Measurements from ENCODE around the gene IL24. TPM values are rescaled to one million over a fixed set of nuclear protein-coding genes. Genes with fewer than 3 reads are reported as not detected.

Gene IL24
- total RNA-seq, 4 donors from 2014 or later: not detected

GRCh38 chr1:206932177-206932576 lies 34.9 kb downstream of the IL24 start:
- no peaks in the 10 kb centered on the region for H3K9me3 ChIP-seq
- H3K27me3 ChIP-seq: no peaks in the 10 kb centered on the region
- 54 to 69% methylated on average over 8 of the region's 8 CpGs for WGBS, 2 donors
- DNase-seq (ENCODE audit: low spot score in 2 of 2): no peak
- H3K36me3 ChIP-seq: no peaks in the 10 kb centered on the region
- H3K4me3 ChIP-seq: no peak overlapping the region
- TF ChIP-seq EP300 (IDR thresholded peaks at IDR 0.05) (no peak), POLR2A (IDR thresholded peaks at IDR 0.05) (no peak), CTCF (IDR thresholded peaks at IDR 0.05) (no peak)
- H3K4me1 ChIP-seq: peaks cover 0 to 14% (median 0%) of the 10 kb centered on the region in 4 donors
- H3K27ac ChIP-seq: no peak overlapping the region

GRCh38 chr1:206933333-206933945 lies 36.2 kb downstream of the IL24 start:
- Histone ChIP-seq H3K36me3 (no peaks in the 10 kb centered on the region), H3K27me3 (no peaks in the 10 kb centered on the region), H3K27ac (no peak overlapping the region), H3K4me1 (peaks cover 0 to 14% (median 0%) of the 10 kb centered on the region in 4 donors), H3K4me3 (no peak overlapping the region), H3K9me3 (no peaks in the 10 kb centered on the region)
- WGBS, 2 donors: 69 to 81% methylated on average over 6 to 8 of the region's 8 CpGs
- no peak for DNase-seq (ENCODE audit: low spot score in 2 of 2)
- TF ChIP-seq CTCF (IDR thresholded peaks at IDR 0.05) (peak in 2 of 5 experiments; percentile 28 to 74), EP300 (IDR thresholded peaks at IDR 0.05) (no peak), POLR2A (IDR thresholded peaks at IDR 0.05) (no peak)

- Histone ChIP-seq H3K9me3 (no peaks in the 10 kb centered on the region), H3K27me3 (no peaks in the 10 kb centered on the region), H3K36me3 (no peaks in the 10 kb centered on the region), H3K4me3 (no peak overlapping the region), H3K27ac (no peak overlapping the region), H3K4me1 (peaks cover 0 to 5% (median 0%) of the 10 kb centered on the region in 4 donors)
- DNase-seq (ENCODE audit: low spot score in 2 of 2): no peak
- TF ChIP-seq CTCF (IDR thresholded peaks at IDR 0.05): peak; percentile 18 to 41 (median 24)
- TF ChIP-seq POLR2A (IDR thresholded peaks at IDR 0.05): no peak
- no peak for TF ChIP-seq EP300 (IDR thresholded peaks at IDR 0.05)
- WGBS, 2 donors: 73% methylated on average over 18 to 19 of the region's 19 CpGs
These were observed 38.3 kb downstream of the IL24 start for GRCh38 chr1:206935491-206936067.

DNA sequence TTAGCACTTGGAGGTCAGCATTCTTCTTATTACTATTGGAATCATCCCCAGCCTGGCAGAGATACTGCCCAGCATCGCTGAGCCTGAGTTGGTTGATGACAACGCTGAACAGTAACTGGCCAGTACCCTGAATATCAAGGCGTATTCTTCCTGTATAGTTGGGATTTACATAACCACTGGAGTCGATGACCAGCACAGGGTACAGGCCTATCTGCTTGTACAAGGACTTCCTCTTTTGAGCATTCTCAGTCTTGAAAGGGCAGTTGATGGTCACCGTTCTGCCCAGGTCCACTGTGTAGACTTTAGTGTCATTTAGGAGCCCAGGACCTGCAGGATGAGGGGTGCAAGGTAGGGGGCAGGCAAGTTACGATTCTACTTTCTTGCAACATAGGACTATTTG lies 40.2 kb downstream of the IL24 start:
- WGBS, 2 donors: 90% methylated on average over 6 of the region's 6 CpGs
- Histone ChIP-seq H3K4me3 (no peak overlapping the region), H3K27me3 (no peaks in the 10 kb centered on the region), H3K27ac (no peak overlapping the region), H3K36me3 (no peaks in the 10 kb centered on the region), H3K9me3 (no peaks in the 10 kb centered on the region), H3K4me1 (no peaks in the 10 kb centered on the region)
- DNase-seq (ENCODE audit: low spot score in 2 of 2): no peak
- no peak for TF ChIP-seq EP300 (IDR thresholded peaks at IDR 0.05)
- no peak for TF ChIP-seq POLR2A (IDR thresholded peaks at IDR 0.05)
- TF ChIP-seq CTCF (IDR thresholded peaks at IDR 0.05): no peak

GRCh38 chr1:206939131-206939530 lies 41.9 kb downstream of the IL24 start:
- Histone ChIP-seq H3K27me3 (no peaks in the 10 kb centered on the region), H3K36me3 (no peaks in the 10 kb centered on the region), H3K9me3 (no peaks in the 10 kb centered on the region), H3K27ac (no peak overlapping the region), H3K4me3 (no peak overlapping the region), H3K4me1 (no peaks in the 10 kb centered on the region)
- TF ChIP-seq POLR2A (IDR thresholded peaks at IDR 0.05): no peak
- no peak for TF ChIP-seq EP300 (IDR thresholded peaks at IDR 0.05)
- no peak for TF ChIP-seq CTCF (IDR thresholded peaks at IDR 0.05)
- no peak for DNase-seq (ENCODE audit: low spot score in 2 of 2)
- WGBS, 2 donors: 84 to 93% methylated on average over 9 to 13 of the region's 13 CpGs
